Putamen (tissue), 1 donor: Measurements from ENCODE around the gene SH2B2.

Experiments
- DNase-seq: peaks from one replicate; pipeline ENCODE4 v3.0.0-alpha.2; 2016; ENCODE audit warnings: low spot score

Gene SH2B2

DNA sequence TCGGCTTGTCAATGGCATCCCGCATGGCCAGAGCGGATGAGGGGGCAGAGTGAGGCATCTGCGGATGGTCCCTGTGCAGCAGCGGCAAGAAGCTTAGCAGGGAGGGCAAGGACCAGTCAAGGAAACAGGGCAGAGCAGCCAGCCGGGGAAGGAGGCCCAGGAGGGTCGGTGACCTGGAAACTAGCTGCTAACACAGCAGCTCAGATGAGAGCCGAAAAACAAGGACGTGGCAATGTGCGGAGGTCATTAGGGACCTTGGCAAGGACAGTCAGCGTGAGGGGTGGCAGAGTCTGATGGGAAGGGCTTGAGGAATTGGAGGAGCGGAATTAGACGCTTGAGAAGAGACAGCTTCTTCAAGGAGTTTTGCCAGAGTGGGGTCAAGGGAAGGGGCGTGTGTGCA, 20.1 kb upstream of the SH2B2 start:
- no peak for DNase-seq

DNA sequence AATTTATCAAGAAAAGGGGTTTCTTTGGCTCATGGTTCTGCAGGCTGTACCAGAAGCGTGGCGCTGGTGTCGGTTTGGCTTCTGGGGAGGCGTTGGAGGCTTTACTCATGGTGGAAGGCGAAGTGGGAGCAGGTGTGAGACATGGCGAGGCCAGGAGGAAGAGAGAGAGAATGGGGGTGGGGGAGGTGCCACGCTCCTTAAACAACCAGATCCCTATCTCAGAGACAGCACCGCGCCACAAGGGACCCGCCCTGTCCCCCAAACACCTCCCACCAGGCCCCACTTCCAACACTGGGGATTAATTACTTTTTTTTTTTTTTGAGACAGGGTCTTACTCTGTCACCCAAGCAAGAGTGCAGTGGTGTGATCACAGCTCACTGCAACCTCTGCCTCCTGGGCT, 18.0 kb upstream of the SH2B2 start:
- no peak for DNase-seq

DNA sequence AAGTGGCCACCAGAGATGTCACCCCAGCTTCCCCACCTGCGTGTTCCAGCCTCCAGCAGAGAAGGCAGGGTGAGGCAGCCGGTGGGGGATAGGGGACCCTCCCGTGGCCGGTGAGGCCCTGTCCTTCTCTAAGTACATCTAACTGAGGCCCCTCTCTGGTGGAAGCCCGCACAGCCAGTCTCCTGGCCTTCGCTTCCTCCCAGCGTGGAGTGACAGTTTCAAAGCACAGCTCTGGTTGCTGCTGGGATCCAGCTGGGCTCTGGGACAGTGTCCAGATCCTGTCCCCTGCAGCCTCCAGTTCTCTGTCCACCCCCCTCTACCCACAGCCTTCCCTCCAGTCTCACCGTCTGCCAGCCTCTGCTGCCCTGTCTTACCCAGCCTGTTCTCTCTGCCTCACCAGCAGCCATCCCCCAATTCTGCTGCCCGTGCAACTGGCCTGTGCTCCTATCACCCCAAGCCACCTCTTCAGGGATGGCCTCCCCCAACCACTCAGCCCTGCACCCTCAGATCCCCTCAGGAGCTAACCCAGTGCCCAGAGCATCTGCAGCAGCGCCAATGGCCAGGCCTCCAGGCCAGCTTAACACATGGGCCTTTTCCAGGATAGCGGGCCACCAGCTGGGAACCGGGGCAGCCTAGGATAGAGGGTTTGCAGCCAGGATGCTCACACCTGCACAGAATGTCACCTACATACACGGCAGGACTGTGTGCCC, 16.3 kb upstream of the SH2B2 start:
- DNase-seq = no peak

DNA sequence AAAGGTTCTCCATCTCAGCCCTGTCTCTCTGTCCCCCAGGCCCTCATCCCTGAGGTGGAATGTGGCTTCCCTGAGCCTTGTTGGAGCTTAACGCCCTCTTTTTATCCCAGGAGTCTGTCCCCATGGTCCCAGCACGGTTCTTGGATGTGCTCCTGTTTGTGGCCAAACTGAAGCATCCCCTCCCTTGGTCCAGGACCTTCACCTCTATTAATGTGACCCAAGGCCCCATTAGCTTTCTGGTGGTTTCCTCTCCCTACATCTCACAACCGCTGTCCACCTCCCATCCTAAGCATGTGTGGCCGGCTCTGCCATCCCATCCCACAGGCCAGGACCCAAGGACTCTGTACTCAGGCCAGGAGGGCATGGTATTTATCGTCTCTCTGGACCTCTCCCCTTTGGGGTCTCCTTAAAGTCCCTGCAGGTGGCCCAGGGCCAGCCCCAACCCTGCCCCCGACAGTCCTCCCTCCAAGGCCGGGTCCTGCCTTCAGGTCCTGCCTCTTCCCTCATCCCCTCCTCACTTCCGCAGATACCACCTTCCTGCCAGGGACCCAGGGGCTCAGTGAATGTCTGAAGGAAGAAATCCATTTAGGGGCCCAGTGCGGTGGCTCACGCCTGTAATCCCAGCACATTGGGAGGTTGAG, 15.4 kb upstream of the SH2B2 start:
- DNase-seq = no peak

DNA sequence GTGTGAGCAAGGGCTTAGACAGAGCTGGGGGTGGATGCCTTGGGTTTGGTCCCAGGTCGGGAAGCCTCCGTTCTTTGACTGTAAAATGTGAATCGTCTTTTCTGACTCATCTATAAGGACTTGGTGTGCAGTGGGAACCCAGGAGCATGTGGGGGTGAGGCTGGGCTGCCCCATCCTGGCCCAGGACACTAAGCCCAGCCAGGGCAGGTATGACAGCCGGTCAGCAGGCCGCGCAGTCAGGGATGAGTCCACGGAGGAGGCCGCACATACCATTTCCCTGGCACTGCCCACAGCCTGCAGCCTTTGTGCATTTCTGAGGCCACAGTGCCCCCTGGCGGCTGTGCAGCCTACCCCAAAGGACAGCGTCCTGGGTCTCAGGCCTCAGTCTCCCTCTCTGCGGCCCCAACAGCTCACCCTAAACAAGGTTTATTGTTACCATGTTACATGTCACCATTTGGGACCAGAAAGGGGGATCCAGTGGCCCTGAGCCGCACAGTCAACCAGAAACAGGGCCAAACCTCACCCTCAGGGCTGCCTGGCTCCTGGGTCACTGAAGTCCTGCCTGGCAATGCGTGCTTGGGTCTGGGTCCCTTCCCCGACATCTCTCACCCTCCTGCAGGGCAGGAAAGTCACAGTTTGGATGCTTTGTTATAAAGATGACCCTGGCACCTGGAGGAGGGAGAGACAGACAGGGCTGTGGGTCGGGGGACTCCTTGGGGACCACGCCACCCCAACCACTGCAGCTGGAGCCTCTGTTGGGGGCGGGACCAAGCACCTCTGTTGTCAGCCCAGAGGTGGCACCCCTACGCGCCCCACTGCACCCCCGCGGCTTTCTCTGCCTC, 14.4 kb upstream of the SH2B2 start:
- peak; percentile 53 for DNase-seq

DNA sequence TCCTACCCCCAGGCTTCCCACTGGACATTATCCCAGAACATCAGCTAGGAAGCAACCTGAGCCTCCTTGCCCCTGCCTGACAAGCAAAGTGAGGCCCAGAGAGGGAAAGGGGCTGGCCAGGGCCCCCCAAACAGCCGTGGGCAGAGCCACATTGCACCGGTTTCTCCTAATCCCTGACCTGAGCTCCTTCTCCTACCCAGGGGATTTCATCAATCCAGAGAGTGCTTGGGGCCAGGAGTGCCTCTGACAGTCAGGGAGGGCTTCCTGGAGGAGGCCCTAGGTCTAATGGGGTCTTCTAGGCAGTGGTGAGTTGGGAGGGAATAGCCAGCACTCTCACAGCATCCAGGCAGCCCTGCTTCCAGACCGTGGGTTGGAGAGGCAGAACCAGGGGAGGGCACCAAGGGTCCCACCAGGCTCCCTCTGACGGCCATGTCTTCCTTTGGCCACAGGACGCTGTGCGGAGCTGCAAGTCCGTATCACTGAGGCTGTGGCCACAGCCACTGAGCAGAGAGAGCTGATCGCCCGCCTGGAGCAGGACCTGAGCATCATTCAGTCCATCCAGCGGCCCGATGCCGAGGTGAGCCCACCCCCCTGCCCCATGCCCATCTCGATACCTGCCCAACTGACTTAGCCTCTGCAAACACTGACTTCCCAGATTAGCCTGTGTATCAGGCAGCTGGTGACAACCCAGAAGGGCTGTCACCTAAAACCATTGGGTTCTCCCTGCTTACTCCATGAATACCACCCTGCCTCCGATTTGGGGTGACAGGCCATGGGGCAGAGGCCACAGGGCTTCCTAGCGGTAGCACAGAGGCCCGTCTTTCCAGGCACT, 13.5 kb upstream of the SH2B2 start:
- no peak for DNase-seq

DNA sequence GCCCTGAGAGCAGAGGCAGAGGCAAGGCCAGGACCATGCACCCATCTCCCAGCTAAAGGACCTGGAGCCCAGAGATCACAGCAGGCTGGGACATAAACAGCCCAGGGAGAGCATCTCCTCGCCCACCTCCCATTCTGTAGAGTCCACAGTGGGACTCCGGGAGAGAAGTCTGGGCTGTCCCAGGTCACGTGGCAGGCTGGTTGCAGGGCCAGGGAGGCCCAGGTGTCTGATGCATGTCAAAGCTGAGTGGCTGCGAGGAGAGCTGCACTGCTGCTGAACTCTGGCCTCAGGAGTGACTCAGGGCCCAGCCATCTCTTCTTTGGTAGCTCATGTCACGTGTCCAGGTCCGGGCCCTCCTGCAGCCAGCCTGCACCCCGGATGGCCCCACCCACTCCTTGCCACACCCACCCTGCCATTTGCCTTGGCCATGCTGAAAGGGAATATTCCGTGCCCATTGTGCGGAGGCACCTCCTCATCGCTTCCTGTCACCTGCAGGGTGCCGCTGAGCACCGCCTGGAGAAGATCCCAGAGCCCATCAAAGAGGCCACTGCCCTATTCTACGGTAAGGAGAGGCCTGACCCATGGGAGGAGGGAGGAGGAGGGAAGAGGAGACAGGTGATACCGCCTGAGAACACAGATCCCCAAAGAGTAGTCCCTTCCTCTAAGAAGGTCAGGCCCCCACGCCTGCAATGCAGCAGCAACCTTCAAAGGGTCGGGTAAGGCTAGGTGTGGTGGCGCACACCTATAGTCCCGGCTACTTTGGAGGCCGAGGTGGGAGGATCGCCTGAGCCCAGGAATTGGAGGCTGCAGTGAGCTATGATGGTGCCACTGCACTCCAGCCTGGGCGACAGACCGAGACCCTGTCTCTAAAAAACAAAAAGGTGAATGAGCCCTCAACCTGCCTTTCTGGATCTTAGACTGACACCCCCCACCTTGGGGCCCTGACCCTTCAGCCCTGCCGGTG, 12.6 kb upstream of the SH2B2 start:
- no peak for DNase-seq

DNA sequence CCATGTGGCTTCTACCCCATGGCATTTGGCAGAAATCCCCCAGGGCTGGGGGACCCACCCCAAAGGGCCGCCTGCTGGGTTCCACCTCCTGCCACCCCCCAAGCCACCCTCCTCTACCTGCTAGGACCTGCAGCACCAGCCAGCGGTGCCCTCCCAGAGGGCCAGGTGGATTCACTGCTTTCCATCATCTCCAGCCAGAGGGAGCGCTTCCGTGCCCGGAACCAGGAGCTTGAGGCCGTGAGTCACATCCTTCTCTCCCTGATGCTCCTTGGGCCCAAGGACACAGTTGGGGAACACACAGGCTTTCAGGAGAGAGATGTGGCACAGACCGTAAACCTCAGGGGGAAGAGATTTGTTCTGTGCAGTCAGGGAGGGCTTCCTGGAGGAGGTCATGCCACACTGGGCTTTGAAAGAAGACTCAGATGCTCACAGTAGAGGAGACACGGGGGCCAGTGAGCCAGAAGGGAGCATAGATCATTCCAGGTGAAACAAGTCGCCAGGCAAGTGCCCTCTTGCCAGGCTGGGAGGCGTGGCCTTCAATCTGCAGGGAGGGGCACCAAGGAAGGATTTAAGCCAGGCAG, 11.5 kb upstream of the SH2B2 start:
- DNase-seq = no peak

DNA sequence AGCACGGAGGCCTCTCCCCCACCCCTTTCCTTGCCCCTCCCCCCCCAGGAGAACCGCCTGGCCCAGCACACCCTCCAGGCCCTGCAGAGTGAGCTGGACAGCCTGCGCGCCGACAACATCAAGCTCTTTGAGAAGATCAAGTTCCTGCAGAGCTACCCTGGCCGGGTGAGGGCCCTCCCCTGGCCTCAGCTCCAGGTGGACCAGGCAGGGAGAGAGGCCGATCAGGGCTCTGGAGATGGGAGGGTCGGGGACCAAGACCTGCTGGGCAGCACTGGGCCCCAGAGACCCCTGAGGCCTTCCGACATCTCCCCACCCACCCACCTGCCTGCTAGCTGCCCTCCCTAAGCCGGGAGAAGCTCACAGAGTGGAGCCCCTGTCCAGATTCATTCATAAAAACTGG, 8.8 kb upstream of the SH2B2 start:
- DNase-seq = no peak

DNA sequence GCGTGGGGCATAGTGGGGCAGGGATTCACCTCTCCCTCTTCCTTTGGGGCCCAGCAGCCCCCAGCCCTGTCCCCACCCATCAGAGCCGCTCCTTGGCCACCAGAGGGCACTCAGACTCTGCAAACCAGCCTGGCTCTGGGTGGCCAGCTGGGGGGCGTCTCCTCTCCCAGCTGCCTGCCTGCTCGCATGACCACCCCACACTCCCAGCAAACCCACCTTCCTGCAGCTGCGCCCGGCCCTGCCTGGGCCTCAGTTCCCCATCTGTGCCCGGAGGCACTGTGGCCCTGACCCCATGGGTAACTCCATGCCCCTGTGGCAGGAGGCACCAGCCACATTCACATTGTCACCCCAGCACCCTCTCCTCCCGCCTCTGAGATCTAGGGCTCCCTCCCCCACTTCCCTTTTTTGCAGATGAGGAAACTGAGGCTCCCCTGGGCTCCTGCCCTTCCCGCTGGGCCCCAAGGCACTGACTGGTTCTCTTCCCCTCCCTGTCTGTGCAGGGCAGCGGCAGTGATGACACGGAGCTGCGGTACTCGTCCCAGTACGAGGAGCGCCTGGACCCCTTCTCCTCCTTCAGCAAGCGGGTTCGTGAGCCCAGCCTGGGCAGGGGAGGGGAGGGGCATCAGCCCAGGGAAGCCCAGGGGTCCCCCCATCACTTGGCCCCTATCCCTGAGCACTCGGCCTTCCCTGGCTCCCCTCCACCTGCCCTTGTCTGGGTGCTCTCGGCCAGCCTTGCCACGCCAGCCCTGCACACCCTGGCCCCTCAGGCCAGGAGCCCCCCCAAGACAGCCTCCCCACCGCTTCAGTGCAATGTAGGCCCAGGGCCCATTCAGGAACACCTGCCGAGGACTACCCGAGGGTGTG, 6.9 kb upstream of the SH2B2 start:
- DNase-seq = no peak

DNA sequence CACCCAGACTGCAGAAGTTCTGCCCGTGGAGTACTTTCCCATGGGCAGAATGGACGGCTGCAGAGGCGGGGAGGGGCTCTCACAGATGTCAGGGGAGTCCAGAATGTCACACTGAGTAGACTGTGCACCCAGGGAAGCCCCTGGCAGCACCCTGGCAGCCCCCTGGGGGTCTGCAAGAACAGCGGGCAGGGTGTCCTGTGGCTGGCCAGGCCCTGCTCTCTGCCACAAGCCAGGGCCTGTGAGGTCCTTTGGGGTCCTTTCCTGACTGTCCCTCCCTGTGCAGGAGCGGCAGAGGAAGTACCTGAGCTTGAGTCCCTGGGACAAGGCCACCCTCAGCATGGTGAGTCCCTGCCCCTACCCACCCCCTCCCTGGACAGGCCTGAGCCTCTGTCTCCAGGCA, 6.1 kb upstream of the SH2B2 start:
- DNase-seq = no peak

DNA sequence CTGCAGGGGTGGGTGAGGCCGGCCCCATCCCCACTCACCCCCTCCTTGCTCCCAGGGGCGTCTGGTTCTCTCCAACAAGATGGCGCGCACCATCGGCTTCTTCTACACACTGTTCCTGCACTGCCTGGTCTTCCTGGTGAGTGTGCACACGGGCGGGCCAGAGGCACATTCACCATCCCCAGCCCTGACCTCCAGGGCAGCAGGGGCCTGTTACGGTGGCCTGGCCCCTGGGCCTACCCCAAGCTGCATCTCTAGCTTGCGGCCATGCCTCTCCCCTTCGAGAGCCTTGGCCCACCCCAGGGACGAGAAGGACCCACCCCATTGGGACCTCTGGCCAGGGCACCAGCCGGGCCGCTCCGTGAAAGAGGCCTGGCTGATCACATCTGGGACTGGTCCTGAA, 4.9 kb upstream of the SH2B2 start:
- no peak for DNase-seq

DNA sequence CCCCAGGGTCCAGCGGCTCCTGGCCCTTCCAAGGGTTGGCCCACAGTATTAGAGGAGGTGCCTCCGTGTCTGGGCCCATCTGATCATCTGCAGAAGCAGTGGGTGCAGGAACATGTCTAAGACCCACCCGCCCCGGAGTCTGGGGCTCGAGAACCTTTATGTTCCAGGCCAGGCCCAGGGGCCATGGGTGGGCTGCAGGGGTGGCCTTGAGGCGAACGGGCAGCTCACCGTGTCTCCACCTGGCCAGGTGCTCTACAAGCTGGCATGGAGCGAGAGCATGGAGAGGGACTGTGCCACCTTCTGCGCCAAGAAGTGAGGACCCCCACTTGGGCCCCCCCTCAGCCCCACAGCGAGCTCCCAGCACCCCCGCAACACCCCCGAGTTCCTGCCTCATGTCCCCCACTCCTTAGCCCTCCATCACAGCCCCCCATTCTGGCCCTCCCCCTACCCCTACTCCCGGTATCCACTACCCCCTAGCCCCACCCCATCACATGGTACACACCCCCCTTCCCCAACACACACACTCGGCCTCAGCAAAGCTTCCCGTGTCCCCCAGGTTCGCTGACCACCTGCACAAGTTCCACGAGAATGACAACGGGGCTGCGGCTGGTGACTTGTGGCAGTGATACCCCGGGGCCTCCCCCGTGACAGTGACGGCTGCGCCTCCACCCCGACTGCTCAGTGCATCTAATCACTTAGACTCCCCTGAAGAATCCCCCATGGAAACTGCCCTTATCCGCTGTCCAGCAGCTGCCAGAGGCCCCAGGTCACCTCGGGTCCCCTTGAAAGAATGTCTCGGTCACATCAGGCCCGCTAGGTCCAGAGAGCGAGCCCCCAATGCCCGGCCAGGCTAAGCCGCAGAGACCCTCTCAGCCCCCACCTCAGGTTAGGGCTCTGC, 4.0 kb upstream of the SH2B2 start:
- DNase-seq = no peak

DNA sequence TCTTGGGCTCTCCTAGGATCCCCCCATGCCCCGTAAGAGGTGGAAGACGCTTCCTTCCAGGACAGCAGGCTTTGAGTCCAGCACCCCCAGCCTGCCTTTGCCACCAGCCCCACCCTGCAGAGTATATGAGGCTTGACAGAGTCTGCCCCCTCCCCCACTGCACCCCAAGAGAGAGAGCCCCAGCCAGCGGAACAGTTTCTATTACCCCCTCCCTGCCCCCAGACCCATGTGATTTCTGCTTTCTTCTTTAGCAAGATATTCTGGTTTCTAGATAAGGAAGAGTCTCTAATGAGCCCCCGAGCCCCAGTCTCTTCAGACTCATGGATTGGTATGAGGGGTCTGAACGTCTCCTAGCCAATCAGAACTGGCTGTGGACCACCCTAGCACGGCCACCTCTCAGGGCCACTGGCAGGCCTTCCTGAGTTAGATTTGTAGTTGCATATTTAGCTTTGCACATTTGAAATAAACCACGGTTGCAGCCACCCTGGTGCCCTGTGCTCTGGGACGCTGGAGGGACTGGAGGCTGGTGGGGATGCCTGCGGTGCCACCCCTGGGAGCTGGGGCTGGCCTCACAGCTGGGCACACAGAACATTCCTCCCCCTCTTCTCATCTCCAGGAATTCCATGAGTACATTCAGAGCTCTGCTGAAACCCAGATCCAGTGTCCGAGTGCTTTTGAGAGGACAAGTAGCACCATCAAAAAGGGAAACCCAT, 3.0 kb upstream of the SH2B2 start:
- DNase-seq = no peak

DNA sequence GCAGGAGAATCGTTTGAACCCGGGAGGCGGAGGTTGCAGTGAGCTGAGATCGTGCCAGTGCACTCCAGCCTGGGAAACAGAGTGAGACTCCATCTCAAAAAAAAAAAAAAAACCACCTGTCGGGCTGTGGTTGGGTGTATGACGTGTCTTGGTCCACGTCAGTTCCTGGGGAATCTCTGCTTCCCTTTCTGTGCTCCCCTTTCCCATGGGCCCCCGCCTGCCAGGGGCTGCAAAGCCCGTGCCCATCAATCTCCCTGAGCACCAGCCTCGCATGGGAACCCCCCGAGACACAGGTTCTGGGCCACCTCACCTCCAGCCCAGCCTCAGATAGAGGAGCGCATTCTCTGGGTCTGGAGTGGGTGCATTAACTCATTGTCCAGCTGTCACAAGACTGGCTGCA, 2.3 kb upstream of the SH2B2 start:
- DNase-seq = no peak

DNA sequence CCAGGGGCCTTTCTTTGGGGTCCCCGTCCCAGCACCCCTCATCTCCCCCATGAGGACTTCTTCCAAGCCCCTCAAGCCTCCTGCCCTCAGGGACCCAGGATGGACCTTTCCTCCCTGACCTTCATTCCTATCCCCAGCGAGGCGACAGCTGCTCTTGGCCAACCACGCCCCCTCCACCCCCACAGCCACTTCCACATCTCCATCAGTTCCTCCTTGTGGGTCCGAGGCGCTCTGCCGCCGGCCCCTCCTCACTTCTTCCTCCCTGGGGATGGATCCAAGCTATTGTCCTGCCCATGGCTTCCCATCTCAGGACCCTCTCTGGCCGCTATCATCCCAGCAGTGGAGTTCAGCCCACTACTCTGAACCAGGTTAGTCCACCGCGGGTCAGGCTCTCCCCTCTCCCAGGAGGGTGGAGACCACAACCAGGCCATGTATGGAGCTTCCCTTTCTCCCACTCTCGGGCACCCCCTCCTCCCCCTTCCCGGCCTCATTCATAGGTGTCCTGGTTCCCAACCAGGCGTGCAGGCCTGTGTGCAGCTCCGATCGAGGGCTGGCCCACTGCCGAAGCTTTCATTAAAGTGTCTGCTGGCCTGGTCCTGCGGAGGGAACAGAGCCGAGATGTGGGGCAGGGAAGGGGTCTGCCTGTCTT, 1.7 kb upstream of the SH2B2 start:
- DNase-seq = no peak

DNA sequence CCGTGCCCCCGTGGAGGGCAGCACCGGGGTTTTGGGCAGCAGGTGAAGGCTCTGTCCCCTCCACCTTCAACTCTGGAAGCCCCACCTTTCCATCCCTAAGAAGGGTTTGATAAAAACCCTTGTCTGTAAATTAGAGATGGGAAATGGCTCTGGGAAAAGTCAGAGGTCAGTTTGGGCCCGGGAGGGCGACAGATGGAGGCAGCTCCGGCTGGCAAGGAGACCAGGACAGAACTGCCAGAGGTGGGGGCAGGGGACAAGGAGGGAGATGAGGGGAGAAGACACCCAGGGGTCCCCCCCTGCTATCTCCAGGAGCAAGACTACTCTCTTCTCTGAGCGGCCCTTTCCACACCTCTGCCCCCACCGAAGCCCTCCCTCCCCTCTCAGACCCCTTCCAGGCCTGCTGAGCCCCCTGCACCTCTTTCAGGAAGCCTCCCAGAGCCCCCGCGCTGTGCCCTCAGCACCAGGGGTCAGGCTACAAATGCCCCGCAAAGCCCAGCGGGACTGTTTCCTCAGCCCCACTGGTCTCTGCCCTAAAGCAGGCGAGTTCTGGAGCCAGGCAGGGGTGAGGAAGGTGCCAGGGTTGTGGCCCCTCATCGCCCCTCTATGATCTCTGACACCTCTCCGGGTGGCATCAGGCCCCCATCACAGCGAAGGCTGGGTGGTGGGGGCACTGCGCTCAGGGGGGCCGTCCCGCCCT, 980 bp upstream of the SH2B2 start:
- DNase-seq = no peak
